Activated CD4-positive, alpha-beta T cell treated with anti-CD3 and anti-CD28 coated beads, Interleukin-2, amount 10 ng/mL, durations not matched to agents 7 days and 5 days (primary cell): ENCODE data around the gene IFIT1. TPM values are rescaled to one million over a fixed set of nuclear protein-coding genes. Genes with fewer than 3 reads are reported as not detected.
"Not testable (repeated sequence)": the region's sequence is repeated elsewhere in the genome, so short reads cannot be mapped to it uniquely, and the experiment has no call there.

Experiments
- CTCF ChIA-PET: fragments of 350-600 bp; sonication (Branson Sonifier 250); formaldehyde crosslinking; loops from one replicate; lab custom pipeline; 2021; ENCODE audit warnings: antibody characterized with exemption; lab: Charles Lee
- POLR2A ChIA-PET: fragments of 350-600 bp; sonication (Branson Sonifier 250); formaldehyde crosslinking; loops from one replicate; lab custom pipeline; 2021; ENCODE audit warnings: antibody characterized with exemption; lab: Charles Lee
- DNase-seq: peaks from one replicate; pipeline ENCODE4 v3.0.0-alpha.2; 2020
- H3K27ac Mint-ChIP-seq: one replicate; pipeline ENCODE4 v1.8.0; 2021; ENCODE audit warnings: mild to moderate bottlenecking, moderate library complexity, mixed read lengths
- H3K27me3 Mint-ChIP-seq: one replicate; pipeline ENCODE4 v1.8.0; 2021; ENCODE audit warnings: mixed read lengths
- H3K36me3 Mint-ChIP-seq: one replicate; pipeline ENCODE4 v1.8.0; 2021; ENCODE audit warnings: low read depth, mixed read lengths
- H3K4me1 Mint-ChIP-seq: one replicate; pipeline ENCODE4 v1.8.0; 2021; ENCODE audit warnings: mixed read lengths
- H3K4me3 Mint-ChIP-seq: one replicate; pipeline ENCODE4 v1.8.0; 2021; ENCODE audit warnings: mild to moderate bottlenecking, moderate library complexity, mixed read lengths
- H3K9me3 Mint-ChIP-seq: one replicate; pipeline ENCODE4 v1.8.0; 2021; ENCODE audit warnings: mixed read lengths
- total RNA-seq, 2 experiments: library from RNA; stranded (reverse); gene quantifications; one replicate each; pipeline ENCODE4 v1.2.3, GENCODE V29; 2021

The IFIT1 gene, protein sequence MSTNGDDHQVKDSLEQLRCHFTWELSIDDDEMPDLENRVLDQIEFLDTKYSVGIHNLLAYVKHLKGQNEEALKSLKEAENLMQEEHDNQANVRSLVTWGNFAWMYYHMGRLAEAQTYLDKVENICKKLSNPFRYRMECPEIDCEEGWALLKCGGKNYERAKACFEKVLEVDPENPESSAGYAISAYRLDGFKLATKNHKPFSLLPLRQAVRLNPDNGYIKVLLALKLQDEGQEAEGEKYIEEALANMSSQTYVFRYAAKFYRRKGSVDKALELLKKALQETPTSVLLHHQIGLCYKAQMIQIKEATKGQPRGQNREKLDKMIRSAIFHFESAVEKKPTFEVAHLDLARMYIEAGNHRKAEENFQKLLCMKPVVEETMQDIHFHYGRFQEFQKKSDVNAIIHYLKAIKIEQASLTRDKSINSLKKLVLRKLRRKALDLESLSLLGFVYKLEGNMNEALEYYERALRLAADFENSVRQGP
- 10 to 100 TPM; 42.9 to 45.0 TPM for total RNA-seq

- Mint-ChIP-seq H3K4me3 (peak within 1 kb of the TSS; percentile 86), H3K27ac (peak within 1 kb of the TSS; percentile 95), H3K4me1 (peaks cover 47% of the 10 kb centered on the region), H3K9me3 (peaks cover 3% of the 10 kb centered on the region), H3K36me3 (peaks cover 26% of the 10 kb centered on the region), H3K27me3 (no peaks in the 10 kb centered on the region)
- ChIA-PET POLR2A (interaction anchor here (0.5 to 2.0 kb wide), 10 partner anchors 22 to 430 kb away, joined by 3 to 14 read pairs (median 5); partner anchors contain the start of genes IFIT2, IFIT3 and IFIT5), CTCF (interaction anchor here (0.6 to 1.4 kb wide), 7 partner anchors 11 to 82 kb away, joined by 3 to 9 read pairs (median 3); no protein-coding TSS in a partner anchor)
- peak; percentile 81 for DNase-seq
Measured at GRCh38 chr10:89391907-89392756, at the start of gene IFIT1. Gene IFIT1 (plus strand): TSS chr10:89392623. CDS start chr10:89392713, 90 bp downstream.

GRCh38 chr10:89343089-89343767 is 49.2 kb upstream of the IFIT1 start:
- ChIA-PET CTCF (interaction anchor here (1.3 kb wide), 1 partner anchor 9 kb away, joined by 3 read pairs; no protein-coding TSS in a partner anchor), POLR2A (no interaction called here)
- Mint-ChIP-seq H3K27me3 (peaks cover 16% of the 10 kb centered on the region), H3K4me3 (no peak overlapping the region), H3K36me3 (peaks cover 40% of the 10 kb centered on the region), H3K9me3 (no peaks in the 10 kb centered on the region), H3K4me1 (peaks cover 10% of the 10 kb centered on the region), H3K27ac (no peak overlapping the region)
- DNase-seq: no peak

DNA sequence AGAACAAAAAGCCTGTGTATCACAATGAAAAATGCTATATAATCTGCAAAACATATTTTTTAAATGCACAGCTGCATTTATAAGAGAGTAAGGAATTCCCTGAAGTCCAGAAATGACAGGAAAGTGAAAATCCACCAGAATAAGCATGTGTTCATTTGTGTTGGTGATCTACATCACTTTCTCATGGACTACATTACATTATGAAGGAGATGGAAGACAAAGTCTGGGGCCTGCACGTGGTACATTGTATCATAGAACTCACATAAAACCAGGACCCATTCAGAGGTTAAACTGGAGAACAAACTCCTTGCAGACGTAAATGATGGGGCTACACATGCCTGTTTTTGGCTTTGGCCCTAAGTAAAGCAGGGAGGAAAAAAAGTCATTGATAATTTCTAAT is 48.3 kb upstream of the IFIT1 start:
- Mint-ChIP-seq H3K27ac (no peak overlapping the region), H3K4me1 (peaks cover 5% of the 10 kb centered on the region), H3K9me3 (no peaks in the 10 kb centered on the region), H3K36me3 (peaks cover 31% of the 10 kb centered on the region), H3K27me3 (peaks cover 23% of the 10 kb centered on the region), H3K4me3 (no peak overlapping the region)
- CTCF ChIA-PET: interaction anchor here (1.3 kb wide), 1 partner anchor 8 kb away, joined by 3 read pairs; no protein-coding TSS in a partner anchor
- POLR2A ChIA-PET: no interaction called here
- DNase-seq: no peak

GRCh38 chr10:89345367-89346000 is 46.9 kb upstream of the IFIT1 start:
- Mint-ChIP-seq H3K36me3 (peaks cover 18% of the 10 kb centered on the region), H3K4me3 (no peak overlapping the region), H3K27ac (no peak overlapping the region), H3K4me1 (peaks cover 5% of the 10 kb centered on the region), H3K27me3 (peaks cover 30% of the 10 kb centered on the region), H3K9me3 (no peaks in the 10 kb centered on the region)
- no peak for DNase-seq
- ChIA-PET CTCF (interaction anchor here (1.2 kb wide), 1 partner anchor 9 kb away, joined by 3 read pairs; no protein-coding TSS in a partner anchor), POLR2A (interaction anchor here (0.6 to 1.4 kb wide), 2 partner anchors 44 to 1643 kb away, joined by 3 to 5 read pairs; partner anchors contain the start of gene IFIT2)

GRCh38 chr10:89346405-89347254 is 45.8 kb upstream of the IFIT1 start:
- Mint-ChIP-seq H3K36me3 (peaks cover 10% of the 10 kb centered on the region), H3K9me3 (no peaks in the 10 kb centered on the region), H3K27ac (no peak overlapping the region), H3K4me1 (peaks cover 17% of the 10 kb centered on the region), H3K4me3 (no peak overlapping the region), H3K27me3 (peaks cover 34% of the 10 kb centered on the region)
- ChIA-PET POLR2A (interaction anchor here (0.6 to 1.4 kb wide), 2 partner anchors 45 to 293 kb away, joined by 3 to 5 read pairs; partner anchors contain the start of gene IFIT2), CTCF (interaction anchor here (0.8 to 1.5 kb wide), 3 partner anchors 8 to 926 kb away, joined by 3 to 4 read pairs (median 3); no protein-coding TSS in a partner anchor)
- no peak for DNase-seq

GRCh38 chr10:89347701-89348457 is 44.5 kb upstream of the IFIT1 start:
- Mint-ChIP-seq H3K27ac (no peak overlapping the region), H3K9me3 (no peaks in the 10 kb centered on the region), H3K4me1 (peaks cover 24% of the 10 kb centered on the region), H3K4me3 (no peak overlapping the region), H3K27me3 (peaks cover 40% of the 10 kb centered on the region), H3K36me3 (peaks cover under 1% of the 10 kb centered on the region)
- CTCF ChIA-PET: interaction anchor here (1.5 kb wide), 1 partner anchor 77 kb away, joined by 4 read pairs; no protein-coding TSS in a partner anchor
- POLR2A ChIA-PET: no interaction called here
- no peak for DNase-seq

DNA sequence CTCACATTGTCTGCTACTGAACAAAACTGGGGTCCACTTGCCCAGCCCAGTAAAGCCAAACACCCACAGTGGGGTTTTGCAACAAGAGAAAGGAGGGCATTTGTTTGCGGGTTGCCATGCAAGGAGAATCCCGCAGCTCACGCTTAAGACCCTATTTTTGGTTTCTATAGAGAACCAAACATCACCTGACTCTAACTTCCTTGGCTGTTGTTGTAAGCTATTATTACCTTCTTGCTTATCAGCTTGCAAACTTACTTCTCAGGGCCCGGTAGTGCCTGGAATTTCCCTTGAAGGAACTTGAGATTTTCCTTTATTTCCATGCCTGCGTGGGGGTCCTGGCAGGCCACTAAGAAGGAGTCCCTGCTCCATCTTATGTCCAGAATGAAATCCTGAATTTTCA is 43.9 kb upstream of the IFIT1 start:
- no peak for DNase-seq
- CTCF ChIA-PET: no interaction called here
- POLR2A ChIA-PET: no interaction called here
- no peak overlapping the region for H3K4me3 Mint-ChIP-seq
- no peaks in the 10 kb centered on the region for H3K9me3 Mint-ChIP-seq
- no peak overlapping the region for H3K27ac Mint-ChIP-seq
- peaks cover 24% of the 10 kb centered on the region for H3K4me1 Mint-ChIP-seq
- peaks cover 41% of the 10 kb centered on the region for H3K27me3 Mint-ChIP-seq
- no peaks in the 10 kb centered on the region for H3K36me3 Mint-ChIP-seq

DNA sequence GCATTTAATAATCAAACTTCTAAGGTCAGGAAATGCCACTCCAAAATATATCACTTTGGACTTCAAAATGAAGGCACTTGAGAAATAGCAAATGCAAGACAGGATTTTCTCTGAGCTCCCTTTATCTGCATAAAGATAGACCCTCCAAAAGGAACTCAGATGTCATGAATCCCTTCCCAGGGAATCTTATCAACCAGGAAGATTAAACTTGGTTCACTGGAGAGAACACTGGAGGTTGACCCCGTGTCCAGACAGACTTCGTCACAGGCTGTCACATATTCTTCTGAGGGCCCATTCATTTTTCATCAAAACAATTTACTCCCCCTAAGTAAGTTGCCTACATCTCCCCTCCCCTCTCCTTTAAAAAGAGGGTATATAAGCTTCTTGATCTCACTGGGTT is 43.4 kb upstream of the IFIT1 start:
- ChIA-PET POLR2A (no interaction called here), CTCF (no interaction called here)
- Mint-ChIP-seq H3K9me3 (no peaks in the 10 kb centered on the region), H3K27me3 (peaks cover 43% of the 10 kb centered on the region), H3K27ac (no peak overlapping the region), H3K4me3 (no peak overlapping the region), H3K36me3 (peaks cover 2% of the 10 kb centered on the region), H3K4me1 (peaks cover 24% of the 10 kb centered on the region)
- DNase-seq: no peak

- H3K36me3 Mint-ChIP-seq, H3K9me3 Mint-ChIP-seq, CTCF ChIA-PET, DNase-seq, POLR2A ChIA-PET: not testable (repeated sequence)
- Mint-ChIP-seq H3K4me3 (peak overlapping the region; percentile 16), H3K27me3 (peaks cover 46% of the 10 kb centered on the region), H3K27ac (peak overlapping the region; percentile 63), H3K4me1 (peaks cover 24% of the 10 kb centered on the region)
Measured at GRCh38 chr10:89350631-89351315, 41.6 kb upstream of the IFIT1 start.

DNA sequence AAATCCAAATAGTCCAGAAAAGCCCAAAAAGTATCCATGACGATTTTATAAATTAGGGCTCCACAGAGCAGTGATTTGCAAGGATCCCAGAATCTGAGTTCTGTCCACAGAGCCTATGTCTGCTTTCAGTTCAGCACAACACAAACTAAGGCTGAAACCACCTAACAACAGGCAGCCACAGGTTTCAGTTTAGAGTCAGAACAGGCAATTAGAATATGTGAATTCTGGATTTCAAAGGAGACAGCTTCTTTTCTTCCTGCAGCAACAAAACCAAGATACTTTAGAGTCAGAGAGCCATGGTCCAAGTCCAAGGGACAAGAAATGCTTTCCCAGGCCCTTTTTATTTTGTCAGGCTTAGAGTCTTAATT is 41.0 kb upstream of the IFIT1 start:
- ChIA-PET CTCF (interaction anchor here (1.5 kb wide), 1 partner anchor 14 kb away, joined by 4 read pairs; no protein-coding TSS in a partner anchor), POLR2A (no interaction called here)
- DNase-seq: peak; percentile 34
- peaks cover 3% of the 10 kb centered on the region for H3K36me3 Mint-ChIP-seq
- peaks cover 43% of the 10 kb centered on the region for H3K27me3 Mint-ChIP-seq
- H3K4me3 Mint-ChIP-seq: peak overlapping the region; percentile 16
- H3K4me1 Mint-ChIP-seq: peaks cover 24% of the 10 kb centered on the region
- H3K27ac Mint-ChIP-seq: no peak overlapping the region
- no peaks in the 10 kb centered on the region for H3K9me3 Mint-ChIP-seq
